ENCODE results near the gene MMP7. TPM values are rescaled to one million over a fixed set of nuclear protein-coding genes. Genes with fewer than 3 reads are reported as not detected.
A peak's percentile ranks its signal among the peaks of the same experiment; 100 is the strongest.

The MMP7 gene
- total and polyA plus RNA-seq, 2 experiments from 2014 or later = not detected

DNA sequence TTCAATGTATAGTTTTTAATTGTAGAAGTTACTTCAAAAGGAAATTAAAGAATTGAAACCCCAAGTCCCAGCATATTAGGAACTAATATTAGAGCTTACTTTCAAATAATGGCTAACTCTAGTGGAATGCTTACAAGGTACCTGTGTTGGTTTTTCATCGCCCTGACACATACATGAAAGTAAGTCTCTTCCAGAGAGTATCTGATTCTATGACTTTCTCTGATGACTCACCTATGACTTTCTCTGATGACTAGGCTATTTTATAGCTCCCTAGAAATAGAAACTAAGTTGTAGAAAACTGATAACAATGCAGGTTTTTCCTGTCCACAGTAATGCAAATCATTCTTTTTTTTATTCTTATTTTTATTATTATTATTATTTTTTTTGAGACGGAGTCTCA is 33.6 kb upstream of the MMP7 start (continued):
- no peak for TF ChIP-seq POLR2AphosphoS5 (IDR thresholded peaks at IDR 0.05; ENCODE audit: low read depth)
- TF ChIP-seq JUNB (IDR thresholded peaks at IDR 0.05; ENCODE audit: unreplicated experiment) = no peak
- TF ChIP-seq ZNF331 (CRISPR knock-in tag; IDR thresholded peaks at IDR 0.05; ENCODE audit: low read depth) = no peak

DNA sequence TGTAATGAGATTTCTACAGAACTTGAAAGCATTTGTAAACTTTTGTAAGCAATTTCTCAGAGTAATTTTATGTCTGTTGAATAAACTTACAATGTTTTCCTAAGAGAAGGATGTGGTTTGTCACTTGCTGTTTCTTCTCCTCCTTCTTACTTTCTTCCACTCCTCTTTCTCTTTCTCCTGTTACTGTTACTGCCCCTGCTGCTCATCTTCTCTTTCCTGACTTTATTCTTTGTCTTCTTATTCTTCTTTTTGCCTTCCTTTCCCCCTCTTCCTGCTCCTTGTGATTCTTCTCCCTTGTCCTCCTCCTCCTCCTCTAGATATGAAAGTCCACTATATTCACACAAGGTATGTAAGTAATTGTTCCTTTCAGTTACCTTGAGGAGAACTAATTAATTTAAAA is 31.1 kb upstream of the MMP7 start:
- H3K27me3 ChIP-seq (ENCODE audit: insufficient read depth) = no peaks in the 10 kb centered on the region
- no peak overlapping the region for H3K27ac ChIP-seq (ENCODE audit: low read depth)
- no peak overlapping the region for H3K4me2 ChIP-seq
- H3K9me3 Mint-ChIP-seq = peaks cover 19% of the 10 kb centered on the region; the same call in 2 of the 3 replicates
- peaks cover 19% of the 10 kb centered on the region for H3K36me3 Mint-ChIP-seq (ENCODE audit: low read depth)
- H2AFZ ChIP-seq = peak overlapping the region; percentile 58; the same call in 1 of the 2 replicates
- H3K27ac Mint-ChIP-seq = no peak overlapping the region
- TF ChIP-seq JUNB (IDR thresholded peaks at IDR 0.05; ENCODE audit: unreplicated experiment) (no peak), ZNF114 (CRISPR knock-in tag; IDR thresholded peaks at IDR 0.05) (no peak), EZH2 (IDR thresholded peaks at IDR 0.05; ENCODE audit: low read depth, unreplicated experiment) (no peak), CREB1 (CRISPR knock-in tag; IDR thresholded peaks at IDR 0.05; ENCODE audit: low read depth) (no peak), NANOG (IDR thresholded peaks at IDR 0.05; ENCODE audit: borderline replicate concordance) (no peak), STAT1 (IDR thresholded peaks at IDR 0.05; ENCODE audit: unreplicated experiment) (no peak), ZNF331 (CRISPR knock-in tag; IDR thresholded peaks at IDR 0.05; ENCODE audit: low read depth) (no peak), EZH2phosphoT487 (IDR thresholded peaks at IDR 0.05; ENCODE audit: unreplicated experiment) (no peak), POLR2AphosphoS5 (IDR thresholded peaks at IDR 0.05; ENCODE audit: low read depth) (no peak)
- TF ChIP-seq, protein P1, sequence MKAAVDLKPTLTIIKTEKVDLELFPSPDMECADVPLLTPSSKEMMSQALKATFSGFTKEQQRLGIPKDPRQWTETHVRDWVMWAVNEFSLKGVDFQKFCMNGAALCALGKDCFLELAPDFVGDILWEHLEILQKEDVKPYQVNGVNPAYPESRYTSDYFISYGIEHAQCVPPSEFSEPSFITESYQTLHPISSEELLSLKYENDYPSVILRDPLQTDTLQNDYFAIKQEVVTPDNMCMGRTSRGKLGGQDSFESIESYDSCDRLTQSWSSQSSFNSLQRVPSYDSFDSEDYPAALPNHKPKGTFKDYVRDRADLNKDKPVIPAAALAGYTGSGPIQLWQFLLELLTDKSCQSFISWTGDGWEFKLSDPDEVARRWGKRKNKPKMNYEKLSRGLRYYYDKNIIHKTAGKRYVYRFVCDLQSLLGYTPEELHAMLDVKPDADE (IDR thresholded peaks at IDR 0.05) = no peak
- TF ChIP-seq, protein P2, sequence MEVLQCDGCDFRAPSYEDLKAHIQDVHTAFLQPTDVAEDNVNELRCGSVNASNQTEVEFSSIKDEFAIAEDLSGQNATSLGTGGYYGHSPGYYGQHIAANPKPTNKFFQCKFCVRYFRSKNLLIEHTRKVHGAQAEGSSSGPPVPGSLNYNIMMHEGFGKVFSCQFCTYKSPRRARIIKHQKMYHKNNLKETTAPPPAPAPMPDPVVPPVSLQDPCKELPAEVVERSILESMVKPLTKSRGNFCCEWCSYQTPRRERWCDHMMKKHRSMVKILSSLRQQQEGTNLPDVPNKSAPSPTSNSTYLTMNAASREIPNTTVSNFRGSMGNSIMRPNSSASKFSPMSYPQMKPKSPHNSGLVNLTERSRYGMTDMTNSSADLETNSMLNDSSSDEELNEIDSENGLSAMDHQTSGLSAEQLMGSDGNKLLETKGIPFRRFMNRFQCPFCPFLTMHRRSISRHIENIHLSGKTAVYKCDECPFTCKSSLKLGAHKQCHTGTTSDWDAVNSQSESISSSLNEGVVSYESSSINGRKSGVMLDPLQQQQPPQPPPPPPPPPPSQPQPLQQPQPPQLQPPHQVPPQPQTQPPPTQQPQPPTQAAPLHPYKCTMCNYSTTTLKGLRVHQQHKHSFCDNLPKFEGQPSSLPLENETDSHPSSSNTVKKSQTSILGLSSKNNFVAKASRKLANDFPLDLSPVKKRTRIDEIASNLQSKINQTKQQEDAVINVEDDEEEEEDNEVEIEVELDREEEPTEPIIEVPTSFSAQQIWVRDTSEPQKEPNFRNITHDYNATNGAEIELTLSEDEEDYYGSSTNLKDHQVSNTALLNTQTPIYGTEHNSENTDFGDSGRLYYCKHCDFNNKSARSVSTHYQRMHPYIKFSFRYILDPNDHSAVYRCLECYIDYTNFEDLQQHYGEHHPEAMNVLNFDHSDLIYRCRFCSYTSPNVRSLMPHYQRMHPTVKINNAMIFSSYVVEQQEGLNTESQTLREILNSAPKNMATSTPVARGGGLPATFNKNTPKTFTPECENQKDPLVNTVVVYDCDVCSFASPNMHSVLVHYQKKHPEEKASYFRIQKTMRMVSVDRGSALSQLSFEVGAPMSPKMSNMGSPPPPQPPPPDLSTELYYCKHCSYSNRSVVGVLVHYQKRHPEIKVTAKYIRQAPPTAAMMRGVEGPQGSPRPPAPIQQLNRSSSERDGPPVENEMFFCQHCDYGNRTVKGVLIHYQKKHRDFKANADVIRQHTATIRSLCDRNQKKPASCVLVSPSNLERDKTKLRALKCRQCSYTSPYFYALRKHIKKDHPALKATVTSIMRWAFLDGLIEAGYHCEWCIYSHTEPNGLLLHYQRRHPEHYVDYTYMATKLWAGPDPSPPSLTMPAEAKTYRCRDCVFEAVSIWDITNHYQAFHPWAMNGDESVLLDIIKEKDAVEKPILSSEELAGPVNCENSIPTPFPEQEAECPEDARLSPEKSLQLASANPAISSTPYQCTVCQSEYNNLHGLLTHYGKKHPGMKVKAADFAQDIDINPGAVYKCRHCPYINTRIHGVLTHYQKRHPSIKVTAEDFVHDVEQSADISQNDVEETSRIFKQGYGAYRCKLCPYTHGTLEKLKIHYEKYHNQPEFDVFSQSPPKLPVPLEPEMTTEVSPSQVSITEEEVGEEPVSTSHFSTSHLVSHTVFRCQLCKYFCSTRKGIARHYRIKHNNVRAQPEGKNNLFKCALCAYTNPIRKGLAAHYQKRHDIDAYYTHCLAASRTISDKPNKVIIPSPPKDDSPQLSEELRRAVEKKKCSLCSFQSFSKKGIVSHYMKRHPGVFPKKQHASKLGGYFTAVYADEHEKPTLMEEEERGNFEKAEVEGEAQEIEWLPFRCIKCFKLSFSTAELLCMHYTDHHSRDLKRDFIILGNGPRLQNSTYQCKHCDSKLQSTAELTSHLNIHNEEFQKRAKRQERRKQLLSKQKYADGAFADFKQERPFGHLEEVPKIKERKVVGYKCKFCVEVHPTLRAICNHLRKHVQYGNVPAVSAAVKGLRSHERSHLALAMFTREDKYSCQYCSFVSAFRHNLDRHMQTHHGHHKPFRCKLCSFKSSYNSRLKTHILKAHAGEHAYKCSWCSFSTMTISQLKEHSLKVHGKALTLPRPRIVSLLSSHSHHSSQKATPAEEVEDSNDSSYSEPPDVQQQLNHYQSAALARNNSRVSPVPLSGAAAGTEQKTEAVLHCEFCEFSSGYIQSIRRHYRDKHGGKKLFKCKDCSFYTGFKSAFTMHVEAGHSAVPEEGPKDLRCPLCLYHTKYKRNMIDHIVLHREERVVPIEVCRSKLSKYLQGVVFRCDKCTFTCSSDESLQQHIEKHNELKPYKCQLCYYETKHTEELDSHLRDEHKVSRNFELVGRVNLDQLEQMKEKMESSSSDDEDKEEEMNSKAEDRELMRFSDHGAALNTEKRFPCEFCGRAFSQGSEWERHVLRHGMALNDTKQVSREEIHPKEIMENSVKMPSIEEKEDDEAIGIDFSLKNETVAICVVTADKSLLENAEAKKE (CRISPR knock-in tag; IDR thresholded peaks at IDR 0.05) = no peak
- TF ChIP-seq, protein P3, sequence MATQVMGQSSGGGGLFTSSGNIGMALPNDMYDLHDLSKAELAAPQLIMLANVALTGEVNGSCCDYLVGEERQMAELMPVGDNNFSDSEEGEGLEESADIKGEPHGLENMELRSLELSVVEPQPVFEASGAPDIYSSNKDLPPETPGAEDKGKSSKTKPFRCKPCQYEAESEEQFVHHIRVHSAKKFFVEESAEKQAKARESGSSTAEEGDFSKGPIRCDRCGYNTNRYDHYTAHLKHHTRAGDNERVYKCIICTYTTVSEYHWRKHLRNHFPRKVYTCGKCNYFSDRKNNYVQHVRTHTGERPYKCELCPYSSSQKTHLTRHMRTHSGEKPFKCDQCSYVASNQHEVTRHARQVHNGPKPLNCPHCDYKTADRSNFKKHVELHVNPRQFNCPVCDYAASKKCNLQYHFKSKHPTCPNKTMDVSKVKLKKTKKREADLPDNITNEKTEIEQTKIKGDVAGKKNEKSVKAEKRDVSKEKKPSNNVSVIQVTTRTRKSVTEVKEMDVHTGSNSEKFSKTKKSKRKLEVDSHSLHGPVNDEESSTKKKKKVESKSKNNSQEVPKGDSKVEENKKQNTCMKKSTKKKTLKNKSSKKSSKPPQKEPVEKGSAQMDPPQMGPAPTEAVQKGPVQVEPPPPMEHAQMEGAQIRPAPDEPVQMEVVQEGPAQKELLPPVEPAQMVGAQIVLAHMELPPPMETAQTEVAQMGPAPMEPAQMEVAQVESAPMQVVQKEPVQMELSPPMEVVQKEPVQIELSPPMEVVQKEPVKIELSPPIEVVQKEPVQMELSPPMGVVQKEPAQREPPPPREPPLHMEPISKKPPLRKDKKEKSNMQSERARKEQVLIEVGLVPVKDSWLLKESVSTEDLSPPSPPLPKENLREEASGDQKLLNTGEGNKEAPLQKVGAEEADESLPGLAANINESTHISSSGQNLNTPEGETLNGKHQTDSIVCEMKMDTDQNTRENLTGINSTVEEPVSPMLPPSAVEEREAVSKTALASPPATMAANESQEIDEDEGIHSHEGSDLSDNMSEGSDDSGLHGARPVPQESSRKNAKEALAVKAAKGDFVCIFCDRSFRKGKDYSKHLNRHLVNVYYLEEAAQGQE (IDR thresholded peaks at IDR 0.05; ENCODE audit: unreplicated experiment) = no peak
- TF ChIP-seq, protein P4, sequence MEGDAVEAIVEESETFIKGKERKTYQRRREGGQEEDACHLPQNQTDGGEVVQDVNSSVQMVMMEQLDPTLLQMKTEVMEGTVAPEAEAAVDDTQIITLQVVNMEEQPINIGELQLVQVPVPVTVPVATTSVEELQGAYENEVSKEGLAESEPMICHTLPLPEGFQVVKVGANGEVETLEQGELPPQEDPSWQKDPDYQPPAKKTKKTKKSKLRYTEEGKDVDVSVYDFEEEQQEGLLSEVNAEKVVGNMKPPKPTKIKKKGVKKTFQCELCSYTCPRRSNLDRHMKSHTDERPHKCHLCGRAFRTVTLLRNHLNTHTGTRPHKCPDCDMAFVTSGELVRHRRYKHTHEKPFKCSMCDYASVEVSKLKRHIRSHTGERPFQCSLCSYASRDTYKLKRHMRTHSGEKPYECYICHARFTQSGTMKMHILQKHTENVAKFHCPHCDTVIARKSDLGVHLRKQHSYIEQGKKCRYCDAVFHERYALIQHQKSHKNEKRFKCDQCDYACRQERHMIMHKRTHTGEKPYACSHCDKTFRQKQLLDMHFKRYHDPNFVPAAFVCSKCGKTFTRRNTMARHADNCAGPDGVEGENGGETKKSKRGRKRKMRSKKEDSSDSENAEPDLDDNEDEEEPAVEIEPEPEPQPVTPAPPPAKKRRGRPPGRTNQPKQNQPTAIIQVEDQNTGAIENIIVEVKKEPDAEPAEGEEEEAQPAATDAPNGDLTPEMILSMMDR (conservative IDR thresholded peaks at IDR 0.05; ENCODE audit: low read depth in 2 of 2) = no peak
- H3K4me3 ChIP-seq = no peak overlapping the region
- DNase-seq (ENCODE audit: low spot score) (no peak), ATAC-seq (no peak)
- H3K4me1 Mint-ChIP-seq = peaks cover 24% of the 10 kb centered on the region
- no peaks in the 10 kb centered on the region for H3K9me2 ChIP-seq (ENCODE audit: insufficient read depth)
- peaks cover 13% of the 10 kb centered on the region for H3K4me1 ChIP-seq (ENCODE audit: insufficient read depth)
- H3K4me3 Mint-ChIP-seq = no peak overlapping the region
- H3K27me3 Mint-ChIP-seq (ENCODE audit: insufficient read depth, low read depth, poor library complexity) = peaks cover 5% of the 10 kb centered on the region
- no peaks in the 10 kb centered on the region for H3K79me2 ChIP-seq (replicated peaks; ENCODE audit: insufficient read depth)
- no peaks in the 10 kb centered on the region for H3F3A ChIP-seq (replicated peaks; ENCODE audit: low read depth)
- no peaks in the 10 kb centered on the region for H3K36me3 ChIP-seq (ENCODE audit: insufficient read depth)
- no peaks in the 10 kb centered on the region for H4K20me1 ChIP-seq (replicated peaks; ENCODE audit: insufficient read depth)

Data from GM23338 (cell line).